C4-2B (cell line): ENCODE data around the gene GRIK2.

ENCODE experiments used
- CTCF ChIP-seq: fragments of 450-650 bp; conservative IDR thresholded peaks from 2 replicates; pipeline ENCODE4 v1.5.1; 2017; ENCODE audit warnings: mild to moderate bottlenecking
- ZFX ChIP-seq: fragments of 450-650 bp; IDR thresholded peaks from 2 replicates; pipeline ENCODE4 v1.6.1; 2017

DNA sequence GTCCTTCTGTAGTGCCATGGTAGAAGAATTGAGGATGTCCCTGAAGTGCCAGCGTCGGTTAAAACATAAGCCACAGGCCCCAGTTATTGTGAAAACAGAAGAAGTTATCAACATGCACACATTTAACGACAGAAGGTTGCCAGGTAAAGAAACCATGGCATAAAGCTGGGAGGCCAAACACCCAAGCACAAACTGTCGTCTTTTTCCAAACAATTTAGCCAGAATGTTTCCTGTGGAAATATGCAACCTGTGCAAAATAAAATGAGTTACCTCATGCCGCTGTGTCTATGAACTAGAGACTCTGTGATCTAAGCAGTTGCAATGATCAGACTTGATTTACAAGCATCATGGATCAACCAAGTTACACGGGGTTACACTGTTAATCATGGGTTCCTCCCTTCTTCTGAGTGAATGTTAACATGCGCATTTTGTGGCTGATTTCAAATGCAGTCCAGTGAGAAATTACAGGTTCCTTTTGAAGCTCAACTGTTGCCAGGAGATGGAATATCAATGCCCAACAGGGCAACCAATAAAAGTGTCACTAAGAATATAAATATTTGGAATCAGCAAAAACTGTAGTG is 674.9 kb downstream of the GRIK2 start:
- TF ChIP-seq CTCF (no peak), ZFX (no peak)
